Measurements from ENCODE around the gene MRPL20.
"Not testable (repeated sequence)": the region's sequence is repeated elsewhere in the genome, so short reads cannot be mapped to it uniquely, and the experiment has no call there.

MRPL20 gene

DNA sequence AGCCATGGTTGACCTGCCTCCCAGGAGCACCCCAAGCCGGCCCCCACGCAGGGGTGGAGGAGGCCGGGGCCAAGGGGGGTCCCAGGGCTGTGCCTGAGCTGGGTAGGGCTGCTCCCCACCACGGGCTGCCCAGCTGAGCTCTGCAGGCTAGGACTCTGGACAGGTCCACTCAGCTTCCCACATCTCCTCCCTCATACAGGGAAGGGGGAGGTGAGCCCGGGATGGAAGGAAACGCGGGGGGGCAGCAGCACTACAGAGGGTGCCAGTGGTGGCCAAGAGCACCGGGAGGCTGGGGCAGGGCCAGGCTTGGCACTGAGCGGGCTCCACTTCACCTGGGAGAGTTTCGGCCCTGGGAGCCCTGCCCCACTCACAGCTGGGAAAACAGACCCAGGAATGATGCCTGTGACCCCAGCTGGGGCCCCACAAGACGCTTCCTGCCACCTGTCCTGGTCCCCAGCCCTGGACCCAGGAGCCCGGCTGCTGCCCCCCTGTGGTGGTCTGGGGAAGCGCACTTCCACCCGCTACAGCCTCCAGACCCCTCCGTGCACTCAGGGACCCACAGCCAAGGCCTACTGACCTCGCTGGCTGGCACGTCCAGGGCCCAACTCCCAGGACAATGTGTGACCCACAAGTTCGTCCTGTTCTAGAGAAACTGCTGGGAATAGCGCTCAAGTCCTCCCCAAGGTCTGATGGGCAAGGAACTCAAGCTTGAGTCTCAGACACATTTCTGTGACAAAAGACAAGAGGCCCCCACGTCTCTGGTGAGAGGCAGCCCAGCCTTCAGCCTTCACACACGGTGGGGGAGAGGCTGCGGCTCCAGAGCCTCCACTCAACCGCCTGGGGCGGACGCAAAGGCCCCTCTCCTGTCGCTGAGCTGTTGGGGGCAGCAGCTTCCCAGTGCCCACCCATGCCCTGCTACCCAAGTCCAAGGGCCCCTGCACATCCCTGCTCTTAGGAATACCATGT, 35.1 kb downstream of the MRPL20 start:
- TF ChIP-seq, protein P1, sequence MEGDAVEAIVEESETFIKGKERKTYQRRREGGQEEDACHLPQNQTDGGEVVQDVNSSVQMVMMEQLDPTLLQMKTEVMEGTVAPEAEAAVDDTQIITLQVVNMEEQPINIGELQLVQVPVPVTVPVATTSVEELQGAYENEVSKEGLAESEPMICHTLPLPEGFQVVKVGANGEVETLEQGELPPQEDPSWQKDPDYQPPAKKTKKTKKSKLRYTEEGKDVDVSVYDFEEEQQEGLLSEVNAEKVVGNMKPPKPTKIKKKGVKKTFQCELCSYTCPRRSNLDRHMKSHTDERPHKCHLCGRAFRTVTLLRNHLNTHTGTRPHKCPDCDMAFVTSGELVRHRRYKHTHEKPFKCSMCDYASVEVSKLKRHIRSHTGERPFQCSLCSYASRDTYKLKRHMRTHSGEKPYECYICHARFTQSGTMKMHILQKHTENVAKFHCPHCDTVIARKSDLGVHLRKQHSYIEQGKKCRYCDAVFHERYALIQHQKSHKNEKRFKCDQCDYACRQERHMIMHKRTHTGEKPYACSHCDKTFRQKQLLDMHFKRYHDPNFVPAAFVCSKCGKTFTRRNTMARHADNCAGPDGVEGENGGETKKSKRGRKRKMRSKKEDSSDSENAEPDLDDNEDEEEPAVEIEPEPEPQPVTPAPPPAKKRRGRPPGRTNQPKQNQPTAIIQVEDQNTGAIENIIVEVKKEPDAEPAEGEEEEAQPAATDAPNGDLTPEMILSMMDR (IDR thresholded peaks at IDR 0.05; ENCODE audit: insufficient read depth, low read depth, low read length, missing control alignments) = peak; percentile 87
- peak; percentile 51 for DNase-seq (ENCODE audit: low read depth)
- no peak overlapping the region for H3K4me3 ChIP-seq (ENCODE audit: low read length)

DNA sequence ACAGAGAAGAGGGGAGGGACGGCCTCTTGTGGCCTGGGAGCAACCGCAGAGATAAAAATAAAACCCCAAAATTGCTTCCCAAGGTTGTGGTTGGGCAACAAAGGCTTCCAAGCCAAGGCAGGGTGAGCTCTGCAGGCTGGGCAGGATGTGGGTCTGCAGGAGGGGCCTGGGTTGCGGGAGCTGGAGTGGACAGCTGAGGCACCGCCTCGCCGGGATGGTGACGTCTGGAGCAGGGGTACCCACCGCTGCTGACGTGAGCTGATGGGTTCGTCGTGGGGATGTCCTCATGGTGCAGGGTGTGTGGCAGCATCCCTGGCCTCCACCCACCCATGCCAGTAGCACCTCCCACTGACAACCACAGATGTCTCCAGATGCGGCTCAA, 35.7 kb downstream of the MRPL20 start:
- H3K4me3 ChIP-seq (ENCODE audit: low read length) = no peak overlapping the region
- no peak for DNase-seq (ENCODE audit: low read depth)
- TF ChIP-seq, protein P1 (IDR thresholded peaks at IDR 0.05; ENCODE audit: insufficient read depth, low read depth, low read length, missing control alignments) = no peak

DNA sequence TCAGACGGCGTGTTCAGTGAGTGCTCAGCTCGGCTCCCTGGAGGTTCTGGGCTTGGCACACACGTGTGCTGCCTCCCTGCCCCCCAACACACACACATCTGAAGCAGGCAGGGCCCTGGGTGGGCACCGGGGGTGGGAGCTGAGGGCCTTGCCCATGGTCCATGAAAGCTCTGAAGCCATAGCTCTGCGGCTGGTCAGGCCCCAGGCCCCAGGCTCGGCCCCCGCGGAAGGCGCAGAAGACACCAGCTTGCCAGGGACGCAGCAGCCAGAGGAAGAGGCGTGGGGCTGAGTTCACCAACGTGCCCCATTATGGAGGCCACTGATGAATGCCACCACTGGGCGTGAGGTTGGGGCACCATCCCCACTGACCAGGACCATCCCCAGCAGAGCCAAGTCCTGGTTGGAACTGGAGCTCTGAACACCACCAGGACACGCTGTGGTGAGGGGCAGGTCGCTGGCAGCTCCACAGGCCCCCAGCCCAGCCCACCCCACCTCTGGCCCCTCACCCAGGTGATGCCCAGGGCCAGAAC, 36.3 kb downstream of the MRPL20 start:
- TF ChIP-seq, protein P1 (IDR thresholded peaks at IDR 0.05; ENCODE audit: insufficient read depth, low read depth, low read length, missing control alignments) = no peak
- no peak overlapping the region for H3K4me3 ChIP-seq (ENCODE audit: low read length)
- DNase-seq (ENCODE audit: low read depth) = no peak

DNA sequence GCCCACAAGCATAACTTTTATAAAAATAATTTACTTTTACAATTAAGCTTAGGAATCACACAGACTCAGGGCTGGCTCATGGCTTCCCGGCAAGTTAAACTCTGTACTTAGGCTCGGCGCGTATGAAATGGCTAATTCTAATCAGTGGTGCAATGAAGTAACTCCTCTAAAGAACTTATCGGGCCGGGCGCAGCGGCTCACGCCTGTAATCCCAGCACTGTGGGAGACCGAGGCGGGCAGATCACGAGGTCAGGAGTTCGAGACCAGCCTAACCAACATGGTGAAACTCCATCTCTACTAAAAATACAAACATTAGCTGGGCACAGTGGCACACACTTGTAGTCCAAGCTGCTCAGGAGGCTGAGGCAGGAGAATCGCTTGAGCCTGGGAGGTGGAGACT, 37.0 kb downstream of the MRPL20 start:
- DNase-seq (ENCODE audit: low read depth); H3K4me3 ChIP-seq (ENCODE audit: low read length): not testable (repeated sequence)

DNA sequence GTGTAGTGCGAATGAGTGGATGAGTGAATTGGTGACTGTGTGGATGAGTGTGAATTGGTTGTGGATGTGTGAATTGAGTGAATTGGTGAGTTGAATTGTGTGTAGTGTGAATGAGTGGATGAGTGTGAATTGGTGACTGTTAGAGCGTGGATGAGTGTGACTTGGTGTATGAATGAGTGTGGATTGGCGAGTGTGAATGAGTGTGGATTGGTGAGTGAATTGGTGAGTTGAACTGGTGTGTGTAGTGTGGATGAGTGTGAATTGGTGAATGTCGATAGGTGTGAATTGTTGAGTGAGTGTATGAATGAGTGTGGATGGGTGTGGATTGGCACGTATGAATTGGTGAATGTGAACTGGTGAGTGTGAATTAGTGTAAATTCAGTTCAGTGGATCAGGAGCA, 39.8 kb downstream of the MRPL20 start:
- no peak overlapping the region for H3K4me3 ChIP-seq (ENCODE audit: low read length)
- TF ChIP-seq, protein P1 (IDR thresholded peaks at IDR 0.05; ENCODE audit: insufficient read depth, low read depth, low read length, missing control alignments) = no peak

DNA sequence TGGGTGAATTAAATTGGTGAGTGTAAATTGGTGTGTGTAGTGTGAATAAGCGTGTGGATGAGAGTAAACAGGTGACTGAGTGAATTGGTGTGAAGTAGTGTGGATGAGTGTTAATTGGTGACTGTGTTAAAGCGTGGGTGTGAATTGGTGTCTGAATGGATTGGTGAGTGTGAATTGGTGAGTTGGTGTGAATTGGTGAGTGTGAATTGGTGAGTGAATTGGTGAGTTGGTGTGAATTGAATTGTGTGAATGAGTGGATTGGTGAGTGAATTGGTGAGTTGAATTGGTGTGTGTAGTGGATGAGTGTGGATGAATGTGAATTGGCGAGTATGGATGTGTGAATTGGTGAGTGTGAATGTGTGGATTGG, 40.4 kb downstream of the MRPL20 start:
- TF ChIP-seq, protein P1 (IDR thresholded peaks at IDR 0.05; ENCODE audit: insufficient read depth, low read depth, low read length, missing control alignments) = no peak
- no peak for DNase-seq (ENCODE audit: low read depth)

More for the DNA sequence above, 39.8 kb downstream of the MRPL20 start:
- no peak for DNase-seq (ENCODE audit: low read depth)

DNA sequence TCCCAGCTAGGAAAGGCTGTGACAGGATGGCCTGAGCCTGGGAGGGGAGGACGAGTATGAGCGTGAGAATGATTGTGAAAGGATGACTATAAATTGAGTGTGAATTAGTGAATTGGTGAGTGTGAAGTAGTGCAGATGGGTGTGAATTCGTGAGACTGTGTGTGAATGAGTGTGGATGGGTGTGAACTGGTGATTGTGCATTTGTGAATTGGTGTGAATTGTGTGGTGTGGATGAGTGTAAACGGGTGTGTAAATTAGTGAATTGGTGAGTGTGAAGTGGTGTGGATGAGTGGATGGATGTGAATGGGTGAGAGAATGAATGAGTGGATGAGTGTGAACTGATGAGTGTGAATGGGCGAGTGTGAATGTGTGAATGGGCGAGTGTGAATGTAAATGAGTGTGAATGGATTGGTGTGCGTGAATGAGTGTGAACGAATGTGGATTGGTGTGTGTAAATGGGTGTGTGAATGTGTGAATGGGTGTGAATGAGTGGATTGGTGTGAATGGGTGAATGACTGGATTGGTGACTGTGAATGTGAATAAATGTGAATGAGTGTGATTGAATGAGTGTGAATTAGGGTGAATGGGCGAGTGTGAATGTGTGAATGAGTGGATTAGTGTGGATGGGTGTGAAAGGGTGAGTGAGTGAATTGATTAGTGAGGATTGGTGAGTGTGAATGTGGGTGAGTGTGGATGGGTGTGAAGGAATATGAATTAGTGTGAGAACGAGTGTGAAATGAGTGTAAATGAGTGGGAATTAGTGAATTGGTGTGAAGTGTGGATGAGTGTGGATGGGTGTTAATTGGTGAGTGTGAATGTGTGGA, 41.0 kb downstream of the MRPL20 start:
- DNase-seq (ENCODE audit: low read depth) = no peak
- H3K4me3 ChIP-seq (ENCODE audit: low read length) = no peak overlapping the region
- TF ChIP-seq, protein P1 (IDR thresholded peaks at IDR 0.05; ENCODE audit: insufficient read depth, low read depth, low read length, missing control alignments) = no peak

More for the DNA sequence above, 40.4 kb downstream of the MRPL20 start:
- H3K4me3 ChIP-seq (ENCODE audit: low read length) = no peak overlapping the region
